Adrenal gland (tissue), 5 donors: ENCODE results near the gene VPS13D.

ENCODE experiments used
- POLR2A ChIP-seq, 2 donors: fragments of 450-650 bp; IDR thresholded peaks; one replicate each; pipeline ENCODE4 v1.6.1; 2017; ENCODE audit warnings: antibody characterized with exemption in 2 of 2, mild to moderate bottlenecking in 2 of 2, moderate library complexity in 1 of 2
- TF ChIP-seq, protein P1 (sequence below), 6 experiments: fragments of 450-650 bp in 4 of 6; fragments of 200-600 bp in 2 of 6; sonication (generic) in 1 of 6; IDR thresholded peaks; 1 replicate in 5 of 6; 2 replicates in 1 of 6; pipeline versions ENCODE4 v1.5.1 to v1.8.0; 2016 to 2021; ENCODE audit warnings: antibody characterized with exemption in 6 of 6, mild to moderate bottlenecking in 2 of 6, moderate library complexity in 1 of 6
- donor health status: DM: no; HTN: no; CAD: no.

DNA sequence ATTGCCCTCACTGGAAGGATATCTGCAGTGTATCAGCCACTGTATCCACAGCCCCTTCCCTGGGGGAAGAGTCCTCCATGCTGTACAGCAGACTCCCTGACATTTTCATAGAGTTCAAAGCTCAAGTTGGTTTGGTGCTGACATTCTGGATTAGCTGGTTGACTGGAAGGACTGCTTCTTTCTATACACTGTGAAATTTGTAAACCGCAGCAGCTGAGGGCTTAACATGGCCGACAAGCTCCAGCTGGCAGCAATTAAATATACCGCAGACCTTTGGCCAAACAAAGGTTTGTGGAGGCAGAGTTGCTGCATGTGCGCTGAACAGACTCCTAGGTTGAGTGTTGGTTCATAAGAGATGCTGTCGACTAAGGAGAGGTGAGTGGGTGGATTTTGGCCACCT lies 261.8 kb downstream of the VPS13D start:
- TF ChIP-seq, protein P1, sequence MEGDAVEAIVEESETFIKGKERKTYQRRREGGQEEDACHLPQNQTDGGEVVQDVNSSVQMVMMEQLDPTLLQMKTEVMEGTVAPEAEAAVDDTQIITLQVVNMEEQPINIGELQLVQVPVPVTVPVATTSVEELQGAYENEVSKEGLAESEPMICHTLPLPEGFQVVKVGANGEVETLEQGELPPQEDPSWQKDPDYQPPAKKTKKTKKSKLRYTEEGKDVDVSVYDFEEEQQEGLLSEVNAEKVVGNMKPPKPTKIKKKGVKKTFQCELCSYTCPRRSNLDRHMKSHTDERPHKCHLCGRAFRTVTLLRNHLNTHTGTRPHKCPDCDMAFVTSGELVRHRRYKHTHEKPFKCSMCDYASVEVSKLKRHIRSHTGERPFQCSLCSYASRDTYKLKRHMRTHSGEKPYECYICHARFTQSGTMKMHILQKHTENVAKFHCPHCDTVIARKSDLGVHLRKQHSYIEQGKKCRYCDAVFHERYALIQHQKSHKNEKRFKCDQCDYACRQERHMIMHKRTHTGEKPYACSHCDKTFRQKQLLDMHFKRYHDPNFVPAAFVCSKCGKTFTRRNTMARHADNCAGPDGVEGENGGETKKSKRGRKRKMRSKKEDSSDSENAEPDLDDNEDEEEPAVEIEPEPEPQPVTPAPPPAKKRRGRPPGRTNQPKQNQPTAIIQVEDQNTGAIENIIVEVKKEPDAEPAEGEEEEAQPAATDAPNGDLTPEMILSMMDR (IDR thresholded peaks at IDR 0.05), result no peak
- no peak for TF ChIP-seq POLR2A (IDR thresholded peaks at IDR 0.05)
